ENCODE data around the gene MME. TPM values are rescaled to one million over a fixed set of nuclear protein-coding genes. Genes with fewer than 3 reads are reported as not detected.

Gene MME
- total RNA-seq, 1 donor = 479 TPM

DNA sequence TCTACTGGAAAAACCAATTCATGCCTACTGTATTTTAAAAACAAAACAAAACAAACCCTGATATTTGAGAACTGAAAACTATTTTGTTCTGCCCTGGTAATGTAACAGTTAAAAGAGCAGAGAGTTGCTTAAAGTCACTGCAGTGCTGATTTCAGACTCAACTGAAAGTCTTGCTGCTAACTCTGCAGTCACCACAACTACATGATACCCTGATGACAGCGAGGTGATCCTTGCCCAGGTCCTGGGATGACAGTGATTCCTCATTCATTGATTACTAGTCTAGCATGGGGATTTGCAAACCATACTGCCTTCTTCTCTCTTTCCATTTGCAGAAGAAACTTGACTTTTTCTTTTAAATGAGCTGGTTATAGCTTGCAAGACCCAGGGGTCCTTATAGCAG lies 67.5 kb downstream of the MME start:
- H3K4me3 ChIP-seq (ENCODE audit: low read depth, low read length) = no peak overlapping the region
- TF ChIP-seq, protein P1, sequence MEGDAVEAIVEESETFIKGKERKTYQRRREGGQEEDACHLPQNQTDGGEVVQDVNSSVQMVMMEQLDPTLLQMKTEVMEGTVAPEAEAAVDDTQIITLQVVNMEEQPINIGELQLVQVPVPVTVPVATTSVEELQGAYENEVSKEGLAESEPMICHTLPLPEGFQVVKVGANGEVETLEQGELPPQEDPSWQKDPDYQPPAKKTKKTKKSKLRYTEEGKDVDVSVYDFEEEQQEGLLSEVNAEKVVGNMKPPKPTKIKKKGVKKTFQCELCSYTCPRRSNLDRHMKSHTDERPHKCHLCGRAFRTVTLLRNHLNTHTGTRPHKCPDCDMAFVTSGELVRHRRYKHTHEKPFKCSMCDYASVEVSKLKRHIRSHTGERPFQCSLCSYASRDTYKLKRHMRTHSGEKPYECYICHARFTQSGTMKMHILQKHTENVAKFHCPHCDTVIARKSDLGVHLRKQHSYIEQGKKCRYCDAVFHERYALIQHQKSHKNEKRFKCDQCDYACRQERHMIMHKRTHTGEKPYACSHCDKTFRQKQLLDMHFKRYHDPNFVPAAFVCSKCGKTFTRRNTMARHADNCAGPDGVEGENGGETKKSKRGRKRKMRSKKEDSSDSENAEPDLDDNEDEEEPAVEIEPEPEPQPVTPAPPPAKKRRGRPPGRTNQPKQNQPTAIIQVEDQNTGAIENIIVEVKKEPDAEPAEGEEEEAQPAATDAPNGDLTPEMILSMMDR (IDR thresholded peaks at IDR 0.05; ENCODE audit: insufficient read depth, low read depth, low read length) = no peak
- no peak for DNase-seq (ENCODE audit: low read depth)

DNA sequence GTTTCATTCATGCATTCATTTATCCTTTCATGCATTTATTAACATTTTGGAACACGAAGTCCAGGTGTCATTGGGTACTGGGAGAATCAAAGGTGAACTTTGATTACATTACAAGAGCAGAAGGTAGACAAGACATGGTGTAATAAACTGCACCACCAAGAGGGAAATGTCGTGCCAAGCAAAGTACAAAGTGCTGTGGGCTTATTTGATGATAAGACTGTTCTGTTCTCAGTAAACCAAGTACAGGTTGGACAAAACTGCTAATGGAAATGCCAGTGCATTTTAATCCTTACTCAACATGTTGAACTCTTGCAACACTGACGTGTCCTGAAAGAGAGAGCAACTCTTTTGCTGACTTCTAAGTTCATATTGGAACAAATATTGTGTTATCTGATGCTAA lies 69.4 kb downstream of the MME start:
- TF ChIP-seq, protein P1 (IDR thresholded peaks at IDR 0.05; ENCODE audit: insufficient read depth, low read depth, low read length) = no peak
- no peak for DNase-seq (ENCODE audit: low read depth)
- H3K4me3 ChIP-seq (ENCODE audit: low read depth, low read length) = no peak overlapping the region

DNA sequence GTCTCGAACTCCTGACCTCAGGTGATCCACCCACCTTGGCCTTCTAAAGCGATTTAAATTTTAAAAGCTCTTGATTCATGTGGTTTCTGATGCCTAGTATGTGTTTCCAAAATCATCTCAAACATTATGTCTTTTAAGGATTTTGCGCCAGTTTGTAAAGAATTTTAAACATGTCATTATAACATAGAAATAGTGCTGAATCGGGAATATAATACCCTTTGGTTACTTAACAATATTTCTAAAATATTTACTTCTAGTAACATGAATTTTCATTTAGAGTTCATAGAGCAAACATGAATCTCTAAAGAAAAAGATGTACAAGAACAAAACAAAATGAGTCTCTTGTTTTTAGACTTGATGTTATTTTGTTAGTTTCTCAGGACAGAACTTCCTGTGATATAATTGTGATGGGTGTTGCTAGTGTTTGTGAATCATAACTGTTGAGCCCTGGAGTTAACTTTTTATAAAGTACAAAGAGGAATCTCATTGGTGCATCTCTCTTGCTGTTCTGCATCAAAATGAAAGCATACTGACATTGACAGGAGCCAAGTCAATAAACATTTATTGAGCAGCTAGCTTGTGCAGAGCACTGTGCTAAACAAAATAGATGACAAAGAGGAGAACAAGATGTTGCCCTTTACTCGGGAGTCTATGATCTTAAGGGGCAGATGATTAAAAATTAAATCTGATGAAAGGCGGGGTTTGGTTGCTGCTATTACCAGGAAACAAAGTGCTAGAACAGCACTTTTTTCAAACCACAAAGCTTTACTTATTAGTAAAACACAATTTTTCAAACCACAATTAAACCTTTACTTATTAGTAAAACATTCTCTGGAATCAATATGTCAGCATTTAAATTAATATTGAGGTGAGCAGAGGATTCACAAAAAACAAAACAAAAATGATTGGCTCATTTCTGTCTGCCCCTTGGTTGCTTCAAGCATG lies 73.4 kb downstream of the MME start:
- DNase-seq (ENCODE audit: low read depth) = peak; percentile 63
- no peak overlapping the region for H3K4me3 ChIP-seq (ENCODE audit: low read depth, low read length)
- TF ChIP-seq, protein P1 (IDR thresholded peaks at IDR 0.05; ENCODE audit: insufficient read depth, low read depth, low read length) = no peak

GRCh38 chr3:155154255-155154654 lies 74.1 kb downstream of the MME start:
- peak; percentile 52 for DNase-seq (ENCODE audit: low read depth)
- H3K4me3 ChIP-seq (ENCODE audit: low read depth, low read length) = no peak overlapping the region
- TF ChIP-seq, protein P1 (IDR thresholded peaks at IDR 0.05; ENCODE audit: insufficient read depth, low read depth, low read length) = no peak

- DNase-seq (ENCODE audit: low read depth) = peak; percentile 17
- H3K4me3 ChIP-seq (ENCODE audit: low read depth, low read length) = no peak overlapping the region
- TF ChIP-seq, protein P1 (IDR thresholded peaks at IDR 0.05; ENCODE audit: insufficient read depth, low read depth, low read length) = no peak
Observed at GRCh38 chr3:155158346-155159037, 78.4 kb downstream of the MME start.

- DNase-seq (ENCODE audit: low read depth) = no peak
- no peak overlapping the region for H3K4me3 ChIP-seq (ENCODE audit: low read depth, low read length)
- TF ChIP-seq, protein P1 (IDR thresholded peaks at IDR 0.05; ENCODE audit: insufficient read depth, low read depth, low read length) = no peak
Observed at GRCh38 chr3:155159301-155159700, 79.2 kb downstream of the MME start.
